Fibroblast of mammary gland (primary cell): ENCODE data around the gene DOCK11.

Source experiments
- DNase-seq: peaks from one replicate; pipeline ENCODE4 v3.0.0-alpha.2; 2010; ENCODE audit warnings: low read depth
- H3K4me3 ChIP-seq: 2 replicates; pipeline ENCODE4 v1.5.1; 2011; ENCODE audit warnings: low read depth, mild to moderate bottlenecking, low read length, moderate library complexity; ENCODE audit not compliant: control insufficient read depth
- CTCF ChIP-seq: conservative IDR thresholded peaks from 2 replicates; pipeline ENCODE4 v1.5.1; 2011; ENCODE audit warnings: low read depth, low read length, inconsistent platforms; ENCODE audit not compliant: control insufficient read depth, insufficient read depth

Gene DOCK11

GRCh38 chrX:118522230-118522926 is 26.8 kb downstream of the DOCK11 start:
- H3K4me3 ChIP-seq = no peak overlapping the region
- no peak for TF ChIP-seq CTCF
- no peak for DNase-seq

- no peak overlapping the region for H3K4me3 ChIP-seq
- no peak for TF ChIP-seq CTCF
- no peak for DNase-seq
Observed at GRCh38 chrX:118523920-118524319, 28.3 kb downstream of the DOCK11 start.

- no peak overlapping the region for H3K4me3 ChIP-seq
- no peak for TF ChIP-seq CTCF
Observed at GRCh38 chrX:118524344-118524743, 28.7 kb downstream of the DOCK11 start.

GRCh38 chrX:118525174-118525730 is 29.6 kb downstream of the DOCK11 start:
- no peak for TF ChIP-seq CTCF
- no peak overlapping the region for H3K4me3 ChIP-seq
- no peak for DNase-seq

More at GRCh38 chrX:118524344-118524743, 28.7 kb downstream of the DOCK11 start:
- no peak for DNase-seq

- no peak for DNase-seq
- no peak overlapping the region for H3K4me3 ChIP-seq
- TF ChIP-seq CTCF = no peak
Observed at GRCh38 chrX:118526149-118526548, 30.5 kb downstream of the DOCK11 start.

- DNase-seq = no peak
- H3K4me3 ChIP-seq = no peak overlapping the region
- TF ChIP-seq CTCF = no peak
Observed at GRCh38 chrX:118528071-118528737, 32.6 kb downstream of the DOCK11 start.
